K562 (cell line): ENCODE results near the gene PRLHR. TPM values are rescaled to one million over a fixed set of nuclear protein-coding genes. Genes with fewer than 3 reads are reported as not detected.

Experiments
- COPS2 ChIP-seq: fragments of 450-650 bp; conservative IDR thresholded peaks from 2 replicates; pipeline ENCODE4 v1.6.1; 2016; ENCODE audit warnings: mild to moderate bottlenecking, moderate library complexity
- E4F1 ChIP-seq: fragments of 250-450 bp; sonication (Bioruptor Pico); IDR thresholded peaks from 2 replicates; pipeline ENCODE4 v1.5.0; 2021; ENCODE audit warnings: mild to moderate bottlenecking, borderline replicate concordance
- FOXP4 ChIP-seq: sonication (generic); formaldehyde crosslinking; IDR thresholded peaks from 2 replicates; pipeline ENCODE4 v1.8.0; 2022; ENCODE audit warnings: mild to moderate bottlenecking, missing genetic modification reagents, borderline replicate concordance
- GTF2E2 ChIP-seq: fragments of 200-800 bp; sonication (Bioruptor generic); IDR thresholded peaks from 2 replicates; pipeline ENCODE4 v1.6.1; 2016; ENCODE audit warnings: missing genetic modification characterization, missing compliant biosample characterization
- RBM15 ChIP-seq: fragments of 200-400 bp; formaldehyde crosslinking; IDR thresholded peaks from 2 replicates; pipeline ENCODE4 v1.6.1; 2018; ENCODE audit warnings: mild to moderate bottlenecking, low read length, moderate library complexity; ENCODE audit not compliant: insufficient read depth
- SFPQ ChIP-seq: fragments of 200-400 bp; formaldehyde crosslinking; IDR thresholded peaks from 2 replicates; pipeline ENCODE4 v1.6.1; 2017; ENCODE audit warnings: mild to moderate bottlenecking, low read depth, low read length, moderate library complexity
- ZNF347 ChIP-seq: fragments of 450-650 bp; formaldehyde crosslinking; IDR thresholded peaks from 2 replicates; pipeline ENCODE4 v1.4.0; 2020; ENCODE audit warnings: low read depth, mild to moderate bottlenecking, moderate library complexity
- polyA plus RNA-seq, 8 experiments: library from polyadenylated mRNA; depleted of rRNA in 4 of 8; stranded (reverse) in 5 of 8; unstranded in 3 of 8; fragments of >200 nt; fragmentation: Nextera tagmentation in 2 of 8; fragmentation: Illumina TruSeq in 1 of 8; extraction: Ambion mirVana in 2 of 8; extraction: Trizol in 1 of 8; gene quantifications; 2 replicates each; pipeline versions ENCODE4 v1.2.1 to v1.2.3, GENCODE V29; 2011 to 2014; ENCODE audit warnings: inconsistent platforms in 1 of 8, missing spikeins in 1 of 8
- total RNA-seq, 7 experiments: library from RNA; depleted of rRNA in 6 of 7; stranded (reverse); fragments of >200 nt in 6 of 7; fragmentation: Illumina TruSeq in 2 of 7; extraction: Trizol in 2 of 7; gene quantifications; 2 replicates each; pipeline versions ENCODE4 v1.2.1 to v1.2.3, GENCODE V29; 2011 to 2021; ENCODE audit warnings: low replicate concordance in 1 of 7

PRLHR gene
- total and polyA plus RNA-seq, 9 of the 15 experiments (the other 6 are each of a cell fraction or from before 2014, with no cell fraction given) = not detected

GRCh38 chr10:118595598-118596425 is at the start of gene PRLHR (continued):
- TF ChIP-seq SFPQ (no peak), FOXP4 (CRISPR knock-in tag) (no peak), COPS2 (no peak), GTF2E2 (tag) (no peak), ZNF347 (no peak), E4F1 (CRISPR knock-in tag) (no peak), RBM15 (no peak)
